Adrenal gland (tissue), 12 donors: Measurements from ENCODE around the gene MACROD2. TPM values are rescaled to one million over a fixed set of nuclear protein-coding genes. Genes with fewer than 3 reads are reported as not detected.

Experiments
- DNase-seq, 7 donors: peaks; one replicate each; pipeline ENCODE4 v3.0.0-alpha.2; 2019 to 2020
- H3K27ac ChIP-seq, 5 donors: fragments of 200-600 bp; sonication (generic) in 4 of 5; 1 replicate in 3 of 5; 2 replicates in 2 of 5; pipeline versions ENCODE4 v1.5.1 to v1.8.0; 2016 to 2020; ENCODE audit warnings: mild to moderate bottlenecking in 1 of 5
- H3K27me3 ChIP-seq: fragments of 200-600 bp; 2 replicates; pipeline ENCODE4 v1.8.0; 2021
- H3K36me3 ChIP-seq, 2 donors: fragments of 200-600 bp; replicated peaks in 1 of 2; 1 replicate in 1 of 2; 2 replicates in 1 of 2; pipeline versions ENCODE4 v1.5.1 to v1.8.0; 2018 to 2022
- H3K4me1 ChIP-seq, 2 donors: fragments of 200-600 bp; replicated peaks in 1 of 2; 1 replicate in 1 of 2; 2 replicates in 1 of 2; pipeline versions ENCODE4 v1.5.1 to v1.8.0; 2018 to 2021
- H3K4me3 ChIP-seq, 4 donors: fragments of 200-600 bp; sonication (generic) in 3 of 4; one replicate each; pipeline ENCODE4 v1.5.1; 2016 to 2018
- H3K9me3 ChIP-seq, 3 donors: fragments of 200-600 bp; sonication (generic) in 1 of 3; replicated peaks in 1 of 3; 1 replicate in 2 of 3; 2 replicates in 1 of 3; pipeline versions ENCODE4 v1.5.1 to v1.8.0; 2016 to 2021
- CTCF ChIP-seq, 6 experiments: fragments of 450-650 bp in 4 of 6; fragments of 200-600 bp in 2 of 6; sonication (generic) in 1 of 6; IDR thresholded peaks; 1 replicate in 5 of 6; 2 replicates in 1 of 6; pipeline versions ENCODE4 v1.5.1 to v1.8.0; 2016 to 2021; ENCODE audit warnings: antibody characterized with exemption in 6 of 6, mild to moderate bottlenecking in 2 of 6, moderate library complexity in 1 of 6
- POLR2A ChIP-seq, 2 donors: fragments of 450-650 bp; IDR thresholded peaks; one replicate each; pipeline ENCODE4 v1.6.1; 2017; ENCODE audit warnings: antibody characterized with exemption in 2 of 2, mild to moderate bottlenecking in 2 of 2, moderate library complexity in 1 of 2
- WGBS, 4 donors: extraction: QIAGEN DNeasy Blood & Tissue Kit in 2 of 4; methylation state at CpG; one replicate each; pipeline versions ENCODE4 v1.1.5 to v1.1.7; 2013 to 2017; 5-methylcytosine and 5-hydroxymethylcytosine counted together
- intact Hi-C, 2 donors: fragments of 100-400 bp; cut with DNase I; formaldehyde crosslinking; loops; one replicate each; pipeline versions ENCODE4 v1.14.1 to v1.15.0; 2022 to 2023
- polyA plus RNA-seq, 3 donors: library from polyadenylated mRNA; stranded (reverse); fragments of 200-250 nt in 2 of 3; fragments of 350-450 nt in 1 of 3; fragmentation: Illumina TruSeq in 1 of 3; extraction: RNeasy Lipid Tissue Mini Kit (QIAGEN cat#74804) in 1 of 3; gene quantifications; one replicate each; pipeline ENCODE4 v1.2.3, GENCODE V29; 2013 to 2014
- total RNA-seq, 9 donors: library from RNA; depleted of rRNA in 4 of 9; stranded (reverse); fragments of >200 nt in 4 of 9; fragments of 120-200 nt in 1 of 9; fragmentation: NEBNext Ultra II Directional in 1 of 9; extraction: Animal tissue kit (Norgen Biotek cat#: 25700) in 1 of 9; gene quantifications; one replicate each; pipeline versions ENCODE4 v1.1.0 to v1.2.4, GENCODE V29; 2013 to 2023
- donor health status: healthy with polysubstance abuse.
- donor health status: Bipolar disorder and iron deficiency.
- donor health status: DM: yes; HTN: yes; CAD: no.
- donor health status: DM: no; HTN: no; CAD: no.
- donor health status: DM: no; HTN: no; CAD: no.
- donor health status: DM: yes; HTN: yes; CAD: no.

The MACROD2 gene
- total and polyA plus RNA-seq, 12 donors, result 1.1 to 21.2 (median 6.4) TPM

GRCh38 chr20:15600565-15600964, 1605.2 kb downstream of the MACROD2 start:
- Histone ChIP-seq H3K27me3 (no peaks in the 10 kb centered on the region), H3K36me3 (no peaks in the 10 kb centered on the region), H3K27ac (no peak overlapping the region), H3K4me3 (no peak overlapping the region), H3K9me3 (no peaks in the 10 kb centered on the region), H3K4me1 (no peaks in the 10 kb centered on the region)
- intact Hi-C loops, result no loop called here
- WGBS, 4 donors, result 88 to 97% (median 89%) methylated on average over 2 of the region's 2 CpGs
- DNase-seq, result no peak
- TF ChIP-seq POLR2A (IDR thresholded peaks at IDR 0.05), result no peak
- no peak for TF ChIP-seq CTCF (IDR thresholded peaks at IDR 0.05)

GRCh38 chr20:15603506-15603905, 1608.2 kb downstream of the MACROD2 start:
- Histone ChIP-seq H3K9me3 (no peaks in the 10 kb centered on the region), H3K36me3 (no peaks in the 10 kb centered on the region), H3K27ac (no peak overlapping the region), H3K4me3 (no peak overlapping the region), H3K4me1 (no peaks in the 10 kb centered on the region), H3K27me3 (no peaks in the 10 kb centered on the region)
- intact Hi-C loops, result no loop called here
- TF ChIP-seq CTCF (IDR thresholded peaks at IDR 0.05) (no peak), POLR2A (IDR thresholded peaks at IDR 0.05) (no peak)
- DNase-seq, result no peak

GRCh38 chr20:15603978-15604805, 1608.9 kb downstream of the MACROD2 start:
- WGBS, 4 donors, result 65 to 78% (median 72%) methylated on average over 4 of the region's 4 CpGs
- Histone ChIP-seq H3K4me1 (no peaks in the 10 kb centered on the region), H3K27me3 (no peaks in the 10 kb centered on the region), H3K36me3 (no peaks in the 10 kb centered on the region), H3K9me3 (no peaks in the 10 kb centered on the region), H3K4me3 (no peak overlapping the region), H3K27ac (no peak overlapping the region)
- TF ChIP-seq POLR2A (IDR thresholded peaks at IDR 0.05) (no peak), CTCF (IDR thresholded peaks at IDR 0.05) (no peak)
- intact Hi-C loops, result no loop called here
- DNase-seq, result no peak

GRCh38 chr20:15609921-15610320, 1614.6 kb downstream of the MACROD2 start:
- no peak overlapping the region for H3K27ac ChIP-seq
- H3K4me1 ChIP-seq, result peaks cover 0 to 6% of the 10 kb centered on the region in 2 donors
- WGBS, 4 donors, result 58 to 72% (median 58%) methylated on average over 4 of the region's 4 CpGs
- DNase-seq, result no peak
- intact Hi-C loops, result no loop called here
- H3K27me3 ChIP-seq, result no peaks in the 10 kb centered on the region
- TF ChIP-seq CTCF (IDR thresholded peaks at IDR 0.05), result no peak
- no peak for TF ChIP-seq POLR2A (IDR thresholded peaks at IDR 0.05)
- no peaks in the 10 kb centered on the region for H3K36me3 ChIP-seq
- no peak overlapping the region for H3K4me3 ChIP-seq
- H3K9me3 ChIP-seq, result no peaks in the 10 kb centered on the region
